ENCODE results near the gene CCDC6.
A peak's percentile ranks its signal among the peaks of the same experiment; 100 is the strongest.
"Not testable (repeated sequence)": the region's sequence is repeated elsewhere in the genome, so short reads cannot be mapped to it uniquely, and the experiment has no call there.

The CCDC6 gene

GRCh38 chr10:59817773-59818172 is 88.6 kb downstream of the CCDC6 start:
- no peak for DNase-seq (ENCODE audit: insufficient read length, low spot score)
- no peak for FAIRE-seq

DNA sequence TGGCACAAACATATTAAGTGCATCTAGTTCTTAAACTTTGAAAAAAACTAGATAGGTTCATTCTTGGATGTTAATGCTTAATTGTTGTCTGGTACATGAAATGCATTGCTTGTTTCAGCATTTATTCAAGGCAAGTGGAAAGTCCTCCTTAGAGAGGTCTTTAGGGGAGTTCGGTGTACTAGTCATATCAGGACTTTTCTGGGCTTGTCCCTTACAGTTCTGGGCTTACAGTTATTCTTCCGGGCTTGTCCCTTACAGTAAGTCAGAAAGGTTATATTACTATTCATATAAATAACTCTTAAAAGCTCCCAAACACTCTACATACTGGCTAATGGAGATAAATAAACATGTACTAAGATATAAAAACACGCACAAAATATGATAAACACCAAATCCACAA is 91.5 kb downstream of the CCDC6 start:
- FAIRE-seq, result no peak
- DNase-seq (ENCODE audit: insufficient read length, low spot score), result no peak

DNA sequence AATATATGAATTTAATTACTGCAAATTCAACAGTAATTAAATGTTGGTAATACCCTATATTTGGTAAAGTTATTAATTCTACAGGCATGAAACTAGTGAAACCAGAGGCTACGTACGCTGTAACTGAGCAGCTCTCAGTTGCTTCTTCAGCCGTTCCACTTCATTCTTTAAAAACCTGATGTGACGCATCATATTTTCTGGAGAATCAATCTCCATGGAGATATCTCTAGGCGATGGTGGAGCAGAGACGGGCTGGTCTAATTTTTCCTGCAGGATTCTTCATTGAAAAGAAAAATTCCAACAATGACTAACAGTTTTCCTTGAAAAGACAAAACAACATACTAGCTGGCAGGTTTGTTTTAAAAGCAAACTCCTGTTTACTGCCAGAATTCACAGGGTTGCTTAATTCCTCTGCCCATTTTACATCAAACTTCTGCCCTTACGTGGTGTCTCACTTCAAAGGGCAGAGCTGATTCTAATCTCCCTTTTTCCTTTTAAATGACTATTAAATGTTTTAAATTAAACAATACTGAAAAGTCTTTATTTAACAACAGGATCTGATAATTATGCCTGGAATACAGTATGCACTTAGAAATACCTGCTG is 93.7 kb downstream of the CCDC6 start:
- FAIRE-seq (no peak), DNase-seq (ENCODE audit: insufficient read length, low spot score) (no peak)

GRCh38 chr10:59809644-59809974 is 96.7 kb downstream of the CCDC6 start:
- FAIRE-seq (no peak), DNase-seq (ENCODE audit: insufficient read length, low spot score) (no peak)

GRCh38 chr10:59808896-59809643 is 97.3 kb downstream of the CCDC6 start:
- FAIRE-seq, result no peak

GRCh38 chr10:59807629-59808620 is 98.4 kb downstream of the CCDC6 start:
- DNase-seq (ENCODE audit: insufficient read length, low spot score) (no peak), FAIRE-seq (no peak)

More at GRCh38 chr10:59808896-59809643, 97.3 kb downstream of the CCDC6 start:
- DNase-seq (ENCODE audit: insufficient read length, low spot score), result peak; percentile 42

DNA sequence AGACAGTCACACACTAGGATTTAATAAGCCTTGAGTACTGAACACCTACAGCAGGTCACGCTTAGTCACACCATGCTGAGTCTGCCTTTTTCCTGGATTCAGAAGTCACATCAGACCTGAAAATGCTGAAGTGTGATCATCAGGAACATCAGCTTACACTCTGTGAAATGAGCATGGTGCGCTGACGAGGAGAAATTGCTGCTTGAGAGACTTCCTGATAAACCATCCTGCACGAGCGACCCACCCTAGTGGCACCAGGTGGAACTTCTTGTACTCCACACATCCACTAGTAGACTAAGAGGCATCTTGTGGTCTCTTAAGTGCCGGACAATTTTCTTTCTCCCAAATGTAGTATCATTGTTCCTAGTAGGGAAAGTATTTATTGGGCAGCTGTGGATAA is 101.3 kb downstream of the CCDC6 start:
- DNase-seq (ENCODE audit: insufficient read length, low spot score) (no peak), FAIRE-seq (no peak)

DNA sequence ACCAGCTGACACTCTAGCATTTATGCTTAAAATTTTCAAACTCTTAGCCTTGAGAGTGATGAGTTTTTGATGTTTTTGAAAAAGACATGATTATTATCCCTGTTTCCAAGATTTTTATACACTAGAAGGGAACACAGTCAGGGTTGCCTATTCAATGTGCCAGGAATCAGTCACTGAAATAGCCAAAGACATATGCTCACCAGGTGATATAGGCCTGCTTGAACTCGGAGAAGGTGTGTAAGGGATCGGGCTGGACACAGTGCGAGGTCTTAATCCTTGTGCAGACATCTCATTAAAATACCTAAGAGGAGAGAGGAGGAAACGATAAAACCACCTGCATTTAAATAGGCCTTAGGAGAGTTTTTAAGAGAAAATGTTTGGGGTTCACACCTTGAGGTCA is 102.1 kb downstream of the CCDC6 start:
- no peak for DNase-seq (ENCODE audit: insufficient read length, low spot score)
- no peak for FAIRE-seq

GRCh38 chr10:59803714-59804113 is 102.6 kb downstream of the CCDC6 start:
- DNase-seq (ENCODE audit: insufficient read length, low spot score) (no peak), FAIRE-seq (no peak)

DNA sequence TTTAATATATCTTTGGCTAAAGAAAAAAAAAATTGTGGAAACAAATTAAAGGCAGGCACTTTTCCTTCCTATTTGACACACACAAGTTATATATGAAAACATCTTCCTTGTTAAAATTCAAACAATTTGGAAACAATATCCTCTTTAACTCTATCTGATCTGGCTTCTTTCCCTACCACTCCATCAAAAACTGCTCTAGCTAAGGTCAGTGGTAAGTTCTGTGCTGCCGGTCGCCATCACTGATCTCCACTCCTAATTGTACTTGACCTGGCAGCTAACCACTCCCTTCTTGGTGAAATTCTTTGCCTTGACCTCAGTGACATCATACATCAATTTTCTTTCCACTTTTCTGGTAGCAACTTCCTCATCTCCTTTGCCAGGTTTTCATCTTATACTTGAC is 105.2 kb downstream of the CCDC6 start:
- no peak for FAIRE-seq
- DNase-seq (ENCODE audit: insufficient read length, low spot score), result no peak

DNA sequence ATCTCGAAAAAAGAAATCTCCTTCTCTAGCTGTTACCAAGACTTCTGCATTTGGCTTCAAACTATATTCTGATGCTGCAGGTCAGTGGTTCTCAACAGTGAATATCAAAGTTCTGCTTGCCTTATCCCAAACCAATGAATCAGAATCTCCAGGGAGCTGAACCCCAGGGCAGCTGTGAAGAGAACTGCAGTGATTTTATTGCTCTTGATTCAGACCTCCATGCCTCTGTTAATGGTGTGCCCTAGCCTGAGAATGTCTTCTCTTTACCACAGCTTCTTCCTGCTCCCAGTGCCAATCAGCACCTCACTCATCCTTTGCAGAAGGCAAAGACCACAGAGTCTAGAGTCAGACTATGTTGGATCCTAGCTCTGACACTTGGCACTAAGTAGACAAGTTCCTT is 106.9 kb downstream of the CCDC6 start:
- no peak for DNase-seq (ENCODE audit: insufficient read length, low spot score)
- no peak for FAIRE-seq

DNA sequence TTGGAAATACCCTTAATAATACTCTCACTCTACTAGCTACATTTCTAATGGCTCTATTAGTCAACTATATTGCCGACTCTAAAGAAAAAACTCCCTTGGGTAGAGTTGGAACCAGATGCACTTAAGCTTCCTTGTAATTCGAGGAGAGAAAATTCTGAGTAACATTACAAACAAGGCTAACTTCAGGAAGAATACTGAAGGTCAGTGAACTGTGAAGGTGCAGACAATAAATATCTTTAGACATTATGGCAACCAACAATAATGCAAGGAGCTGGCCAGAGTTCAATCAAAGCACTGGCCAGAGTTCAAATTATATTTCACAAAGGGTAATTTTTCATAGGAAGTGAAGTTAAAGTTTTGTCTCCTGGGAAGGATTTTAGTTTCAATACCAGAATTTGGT is 112.4 kb downstream of the CCDC6 start:
- FAIRE-seq (no peak), DNase-seq (ENCODE audit: insufficient read length, low spot score) (no peak)

GRCh38 chr10:59792812-59793211 is 113.5 kb downstream of the CCDC6 start:
- FAIRE-seq (no peak), DNase-seq (ENCODE audit: insufficient read length, low spot score) (no peak)

- no peak for FAIRE-seq
- no peak for DNase-seq (ENCODE audit: insufficient read length, low spot score)
Observed at GRCh38 chr10:59791601-59792000, 114.8 kb downstream of the CCDC6 start.

- DNase-seq (ENCODE audit: insufficient read length, low spot score); FAIRE-seq: not testable (repeated sequence)
Observed at GRCh38 chr10:59790080-59790479, 116.3 kb downstream of the CCDC6 start.

GRCh38 chr10:59788914-59789313 is 117.4 kb downstream of the CCDC6 start:
- FAIRE-seq, result peak; percentile 9
- DNase-seq (ENCODE audit: insufficient read length, low spot score), result not testable (repeated sequence)

DNA sequence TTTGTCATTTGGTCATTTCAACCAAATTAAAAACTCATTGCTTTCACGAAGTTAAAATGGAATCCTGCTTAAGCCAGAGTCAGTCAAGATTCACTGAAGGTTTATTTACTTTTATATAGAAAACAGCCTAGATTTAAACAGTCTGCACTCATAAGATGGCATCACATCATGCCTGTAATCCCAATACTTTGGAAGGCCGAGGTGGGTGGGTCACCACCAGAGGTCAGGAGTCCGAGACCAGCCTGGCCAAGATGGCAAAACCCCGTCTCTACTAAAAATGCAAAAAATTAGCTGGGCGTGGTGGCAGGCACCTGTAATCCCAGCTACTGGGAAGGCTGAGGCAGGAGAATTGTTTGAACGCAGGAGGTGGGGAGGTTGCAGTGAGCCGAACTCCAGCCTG is 119.3 kb downstream of the CCDC6 start:
- not testable (repeated sequence) for DNase-seq (ENCODE audit: insufficient read length, low spot score); FAIRE-seq

DNA sequence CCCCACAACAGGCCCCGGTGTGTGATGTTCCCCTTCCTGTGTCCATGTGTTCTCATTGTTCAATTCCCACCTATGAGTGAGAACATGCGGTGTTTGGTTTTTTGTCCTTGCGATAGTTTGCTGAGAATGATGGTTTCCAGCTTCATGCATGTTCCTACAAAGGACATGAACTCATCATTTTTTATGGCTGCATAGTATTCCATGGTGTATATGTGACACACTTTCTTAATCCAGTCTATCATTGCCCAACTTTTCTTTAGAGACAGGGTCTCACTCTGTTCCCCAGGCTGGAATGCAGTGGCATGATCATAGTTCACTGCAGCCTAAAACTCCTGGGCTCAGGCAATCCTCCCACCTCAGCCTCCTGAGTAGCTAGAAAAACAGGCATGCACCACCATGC is 120.9 kb downstream of the CCDC6 start:
- FAIRE-seq; DNase-seq (ENCODE audit: insufficient read length, low spot score): not testable (repeated sequence)

DNA sequence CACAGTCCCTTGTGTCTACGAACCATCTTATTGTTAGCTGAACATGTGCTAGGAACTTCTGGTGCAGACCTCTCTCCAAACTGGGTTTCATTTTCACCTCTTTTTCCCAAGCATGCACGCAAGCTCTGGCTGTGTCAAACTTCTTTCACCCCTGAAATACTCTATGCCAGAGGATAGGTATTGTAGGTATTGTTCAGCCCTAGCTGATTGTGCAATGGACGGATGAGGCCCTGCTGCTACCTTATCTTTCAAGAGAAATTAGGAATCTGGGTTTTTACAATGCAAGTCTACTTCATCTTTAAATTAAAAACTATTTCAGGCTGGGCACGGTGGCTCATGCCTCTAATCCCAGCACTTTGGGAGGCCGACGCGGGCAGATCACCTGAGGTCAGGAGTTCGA is 124.8 kb downstream of the CCDC6 start:
- FAIRE-seq, result no peak
- DNase-seq (ENCODE audit: insufficient read length, low spot score), result no peak

DNA sequence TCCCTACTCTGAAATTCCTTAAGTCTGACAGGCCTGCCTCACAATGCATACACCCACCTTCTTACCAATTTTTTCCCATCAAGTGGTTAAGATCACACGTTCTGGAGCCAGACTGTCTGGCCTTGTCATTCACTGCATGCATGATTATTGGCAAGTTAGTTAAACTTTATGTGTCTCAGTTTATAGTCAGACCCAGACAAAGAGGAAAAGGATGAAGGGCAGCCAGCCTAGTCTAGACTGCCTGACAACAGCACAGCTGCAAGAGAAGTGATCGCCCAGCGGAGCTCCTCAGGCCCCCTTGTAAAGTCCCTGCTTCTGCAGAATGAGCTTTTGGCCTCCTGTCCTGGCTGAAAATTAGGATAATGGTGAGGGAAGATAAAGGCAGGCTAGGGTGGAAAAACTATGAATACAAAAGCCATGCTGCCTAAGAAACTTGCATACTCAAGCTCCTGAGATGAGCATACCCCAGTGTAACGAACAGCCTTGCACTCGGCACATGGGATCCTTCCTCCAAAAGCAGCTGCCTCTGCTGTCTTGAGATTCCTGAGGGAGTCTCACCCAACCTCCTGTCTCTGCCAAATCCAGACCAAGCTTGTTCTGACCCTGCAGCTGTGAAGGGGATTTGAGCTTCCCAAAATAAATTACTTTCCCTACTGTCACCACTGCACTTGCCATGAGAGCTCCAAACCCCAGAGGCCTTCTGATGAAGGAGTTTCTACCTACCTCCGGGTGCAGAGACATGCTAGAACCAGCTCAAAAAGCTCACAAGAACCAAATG is 126.4 kb downstream of the CCDC6 start:
- DNase-seq (ENCODE audit: insufficient read length, low spot score) (no peak), FAIRE-seq (no peak)

DNA sequence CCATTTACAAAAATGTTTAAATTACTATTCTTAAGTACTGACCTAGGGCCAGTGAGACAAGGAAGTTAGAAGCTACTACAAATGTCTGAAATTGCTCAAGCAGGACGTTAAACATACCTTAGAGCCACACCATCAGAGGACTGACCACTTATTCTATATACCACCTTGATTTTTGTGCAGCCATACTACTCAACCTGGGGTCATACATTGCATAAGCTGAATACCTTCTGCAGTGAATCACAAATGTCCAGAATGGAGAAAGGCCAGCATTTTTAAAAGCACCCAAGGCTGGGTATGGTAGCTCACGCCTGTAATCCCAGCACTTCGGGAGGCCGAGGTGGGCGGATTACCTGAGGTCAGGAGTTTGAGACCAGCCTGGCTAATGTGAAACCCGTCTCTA is 131.9 kb downstream of the CCDC6 start:
- DNase-seq (ENCODE audit: insufficient read length, low spot score) (no peak), FAIRE-seq (no peak)
